DMS153 (cell line): Measurements from ENCODE around the gene SQSTM1.

ENCODE experiments used
- DNase-seq: peaks from one replicate; lab custom pipeline; 2025; lab: John Stamatoyannopoulos, UW

The SQSTM1 gene

DNA sequence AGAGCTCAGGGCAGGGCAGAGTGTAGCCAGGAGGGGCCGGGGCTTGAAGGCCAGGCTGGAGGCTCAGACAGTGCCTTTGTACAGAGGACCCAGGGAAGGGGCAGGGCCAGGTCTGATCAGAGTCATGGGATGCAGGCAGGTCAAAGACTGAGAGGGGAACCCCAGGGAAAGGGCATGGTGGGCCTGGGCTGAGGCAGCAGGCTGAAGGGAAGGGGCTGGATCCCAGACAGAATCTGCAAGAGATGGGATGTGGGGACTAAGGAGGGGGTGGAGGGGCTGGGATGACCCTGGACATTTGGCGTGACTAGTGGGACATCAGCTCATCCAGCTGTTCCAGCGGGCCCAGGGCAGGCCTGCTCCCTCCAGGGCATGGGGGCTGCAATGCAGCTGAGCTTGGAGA, 53.4 kb downstream of the SQSTM1 start:
- no peak for DNase-seq

DNA sequence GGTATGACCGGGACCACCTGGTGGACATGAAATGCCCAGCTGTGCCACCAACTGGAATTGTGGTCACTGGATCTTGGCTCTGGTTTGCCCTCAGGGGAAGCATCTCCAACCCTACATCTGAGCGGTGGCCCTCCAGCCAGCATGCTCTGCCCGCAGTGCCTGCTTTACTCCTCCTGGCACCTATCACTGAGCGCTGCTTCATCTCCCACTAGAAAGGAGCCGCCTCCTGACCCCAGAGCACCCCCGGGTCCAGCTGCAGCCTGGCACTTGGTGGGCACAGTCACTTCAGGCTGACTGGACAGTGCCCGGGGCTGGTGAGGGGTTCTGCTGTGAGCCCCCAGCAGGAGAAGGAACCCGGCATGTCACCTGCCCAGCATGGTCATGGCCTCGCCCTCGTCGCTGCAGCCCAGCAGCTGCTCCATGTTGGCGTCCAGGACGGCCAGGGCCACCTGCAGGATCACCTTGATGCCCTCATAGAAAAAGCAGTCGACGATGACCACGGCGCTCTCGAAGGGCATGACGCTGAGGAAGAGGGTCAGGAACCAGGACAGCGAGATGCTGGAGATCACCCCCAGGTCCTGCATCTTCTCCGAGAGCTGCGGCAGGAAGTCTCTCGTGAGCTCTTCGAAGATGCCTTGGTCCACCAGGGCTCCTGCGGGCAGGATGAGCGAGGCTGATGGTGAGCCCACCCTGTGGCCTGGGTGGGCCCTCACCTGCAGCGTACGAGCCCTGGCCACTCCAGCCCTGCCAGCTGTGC, 54.0 kb downstream of the SQSTM1 start:
- no peak for DNase-seq

DNA sequence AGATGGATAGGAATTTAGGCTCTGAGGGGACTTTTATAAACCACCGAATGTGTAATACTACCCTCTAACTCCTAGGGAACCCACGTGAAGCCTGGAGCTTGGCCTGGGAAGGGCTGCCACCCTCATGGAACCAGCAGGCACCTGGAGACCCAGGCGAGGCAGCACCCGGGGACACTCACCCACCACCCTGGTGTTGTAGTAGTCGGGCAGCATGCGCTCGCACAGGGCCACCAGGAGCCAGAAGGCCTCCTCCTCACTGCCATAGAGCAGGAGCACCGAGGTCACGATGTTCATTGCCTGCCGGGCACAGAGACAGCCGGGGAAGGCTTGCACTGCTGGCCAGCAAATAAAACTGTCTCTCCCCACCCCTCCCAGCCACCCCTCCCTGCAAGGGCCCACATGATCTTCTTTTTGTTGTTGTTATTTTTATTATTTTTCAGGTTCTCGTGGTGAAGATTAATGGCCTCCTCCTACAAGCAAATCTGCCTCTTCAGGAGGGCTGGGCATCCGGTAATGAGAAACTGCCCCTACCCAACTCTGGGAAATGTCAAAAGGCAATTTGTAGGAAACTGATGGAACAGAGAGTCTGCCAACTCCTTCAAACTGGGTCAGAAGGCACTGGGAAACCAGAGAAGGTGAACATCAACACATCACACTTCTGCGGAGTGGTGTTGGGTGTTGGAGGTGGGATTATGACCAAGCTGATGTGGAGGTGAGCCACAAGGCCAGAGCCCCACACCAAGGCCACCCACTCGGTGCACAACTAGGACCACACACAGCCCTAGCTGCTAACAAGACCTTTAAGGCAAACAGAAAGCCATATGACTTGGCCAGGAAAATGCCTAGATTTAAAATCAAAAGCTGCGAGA, 55.3 kb downstream of the SQSTM1 start:
- DNase-seq: no peak

DNA sequence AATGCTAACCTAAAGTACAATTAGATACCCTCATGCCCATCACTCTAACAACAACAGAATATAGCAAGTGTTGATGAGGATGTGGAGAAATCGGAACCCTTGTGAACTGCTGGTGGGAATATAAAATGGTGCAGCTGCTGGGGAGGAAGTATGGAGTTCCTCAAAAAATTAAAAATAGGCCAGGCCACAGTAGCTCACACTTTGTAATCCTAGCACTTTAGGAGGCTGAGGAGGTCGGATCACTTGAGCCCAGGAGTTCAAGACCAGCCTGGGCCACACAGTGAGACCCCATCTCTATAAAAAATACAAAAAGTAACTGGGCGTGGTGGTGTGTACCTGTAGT, 55.9 kb downstream of the SQSTM1 start:
- DNase-seq: no peak

DNA sequence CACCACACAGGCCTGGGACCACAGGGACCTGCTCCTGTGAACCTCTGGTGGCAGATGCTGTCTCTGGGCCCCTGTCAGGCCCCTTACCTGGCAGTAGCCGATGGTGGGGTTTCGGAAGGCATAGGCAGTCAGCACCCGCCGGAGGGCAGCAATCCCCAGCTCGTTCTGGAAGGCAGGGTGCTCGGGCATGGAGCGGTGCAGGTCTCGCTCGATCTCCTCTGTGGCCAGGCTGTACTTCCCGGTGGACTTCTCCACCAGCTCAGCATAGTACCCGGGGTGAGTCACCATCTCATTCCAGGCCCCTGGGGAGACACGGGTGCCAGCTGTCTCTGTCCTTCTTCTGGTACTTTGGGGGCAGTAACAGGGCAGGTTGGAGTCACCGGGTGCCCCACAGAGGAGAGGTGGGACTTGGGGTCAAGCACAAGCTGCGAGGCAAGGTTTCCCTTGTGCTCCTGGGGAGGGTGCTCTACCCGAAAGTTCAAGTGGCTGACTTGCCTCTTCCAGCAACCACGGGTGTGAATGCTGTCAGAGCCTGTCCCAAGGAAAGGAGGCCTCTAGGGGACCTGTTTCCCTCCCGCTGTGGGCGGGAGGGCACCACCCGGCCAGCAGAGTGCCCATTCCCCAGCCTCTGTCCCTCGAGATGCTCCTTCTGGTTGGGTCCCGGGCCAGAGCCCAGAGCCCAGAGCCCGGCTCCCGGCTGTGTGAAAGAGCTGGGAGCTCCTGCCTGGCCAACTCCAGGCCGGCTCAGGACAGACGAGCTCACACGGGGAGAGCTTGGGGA, 57.7 kb downstream of the SQSTM1 start:
- DNase-seq: no peak

DNA sequence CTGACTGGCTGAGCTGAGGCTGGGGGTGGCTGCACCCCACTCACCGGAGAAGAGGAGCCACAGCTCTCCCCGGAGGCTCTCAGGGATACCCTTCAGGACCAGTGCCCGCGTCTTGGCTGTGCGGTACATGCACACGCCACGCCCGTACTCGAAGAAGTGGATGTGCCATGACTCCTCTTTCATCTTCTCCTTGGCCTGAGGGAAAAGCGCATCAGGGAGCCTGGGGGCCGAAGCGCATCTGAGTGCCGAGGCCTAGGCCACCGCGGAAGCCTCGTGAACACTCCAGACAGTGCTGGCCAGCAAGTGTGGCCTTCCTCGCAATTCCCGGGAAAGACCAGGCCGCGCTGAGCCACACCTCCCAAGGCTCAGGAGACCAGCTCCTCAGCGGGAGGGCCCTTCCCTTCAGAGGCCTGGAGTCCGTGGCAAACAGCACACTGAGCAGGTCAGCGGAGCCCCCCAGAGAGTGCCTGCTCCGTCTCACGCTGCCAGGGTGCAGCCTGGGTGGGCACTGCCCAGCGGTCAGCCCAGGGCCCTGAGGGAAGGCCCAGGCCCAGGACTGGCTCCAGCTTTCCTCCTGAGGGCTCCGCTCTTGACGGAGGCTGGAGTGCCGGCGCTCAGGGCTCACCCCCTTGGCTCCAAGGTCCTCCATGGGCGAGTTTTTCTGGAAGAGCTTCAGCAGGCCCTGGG, 58.4 kb downstream of the SQSTM1 start:
- DNase-seq: no peak

DNA sequence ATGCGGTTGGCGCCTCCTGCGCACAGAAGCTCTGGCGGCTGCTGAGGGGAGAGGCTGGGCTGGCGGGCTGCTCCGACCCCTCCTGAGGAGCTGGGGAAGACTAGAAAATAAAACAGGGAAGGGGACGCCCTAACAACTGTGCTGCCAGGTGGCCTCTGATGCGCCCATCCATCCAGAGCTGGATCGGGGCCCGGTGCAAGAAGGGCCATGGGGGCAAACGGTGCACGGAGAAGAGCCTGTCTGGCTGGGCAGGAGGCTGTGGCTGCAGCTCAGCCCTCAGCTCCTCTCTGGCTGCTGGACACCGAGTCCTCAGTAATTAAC, 58.9 kb downstream of the SQSTM1 start:
- DNase-seq: no peak

DNA sequence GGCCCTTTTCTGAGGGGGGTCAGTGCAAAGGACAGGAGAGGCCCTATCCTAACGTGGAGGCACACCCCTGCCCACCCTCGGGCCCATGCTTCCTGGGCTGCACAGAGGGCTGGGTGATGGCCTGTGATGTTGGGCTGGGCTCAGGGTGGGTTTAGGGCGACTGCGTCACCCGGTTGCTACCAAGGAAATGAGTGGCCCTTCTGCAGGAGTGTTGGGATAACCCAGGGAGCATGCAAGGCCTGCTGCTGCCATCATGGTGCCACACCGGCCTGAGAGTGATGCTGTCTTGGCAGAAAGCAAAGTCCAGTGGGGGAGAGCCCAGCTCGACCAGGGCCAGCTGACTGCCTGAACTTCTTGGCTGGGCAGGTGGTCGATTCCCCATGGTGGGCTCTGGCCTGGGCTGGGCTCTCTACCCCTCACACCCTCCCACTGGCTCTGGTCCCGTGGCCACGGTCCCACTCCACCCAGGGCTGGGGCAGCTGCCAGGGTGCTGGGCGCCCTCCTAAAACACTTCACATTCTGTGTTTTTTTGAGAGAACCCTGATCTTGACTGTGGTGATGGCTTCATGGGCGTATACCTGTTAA, 59.5 kb downstream of the SQSTM1 start:
- no peak for DNase-seq

DNA sequence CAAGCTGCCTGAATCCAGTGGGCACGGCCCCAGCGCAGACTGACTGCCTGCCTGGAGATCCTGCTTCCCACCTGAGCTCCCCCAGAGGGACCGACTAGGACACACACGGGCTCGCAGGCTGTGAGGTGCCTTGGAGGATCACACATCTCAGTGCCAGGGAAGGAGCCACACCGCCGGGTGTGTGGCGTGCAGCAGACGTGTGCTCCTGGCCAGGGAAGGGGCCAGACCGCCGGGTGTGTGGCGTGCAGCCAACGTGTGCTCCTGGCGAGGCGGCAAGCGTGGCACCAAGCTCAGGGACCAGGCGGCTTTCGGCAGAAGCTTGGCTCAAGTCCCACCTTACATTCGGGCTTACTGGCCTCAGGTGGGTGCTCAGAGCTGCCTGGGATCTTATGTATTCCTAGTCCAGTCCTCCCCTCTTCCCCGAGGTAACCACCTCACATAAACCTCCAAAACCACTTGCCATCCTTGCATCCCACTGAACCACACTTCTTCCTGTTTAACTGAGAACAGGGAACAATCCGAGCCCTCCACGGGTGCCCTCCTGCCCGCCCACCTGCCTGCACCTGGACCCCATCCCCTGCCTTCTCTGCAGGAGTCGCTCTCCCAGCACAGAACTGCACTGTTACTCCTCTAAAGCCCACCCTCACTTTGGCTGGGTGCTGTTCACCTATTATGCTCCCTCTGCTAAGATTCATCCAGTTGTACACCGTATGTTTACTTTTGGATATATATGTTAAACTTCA, 60.3 kb downstream of the SQSTM1 start:
- DNase-seq: no peak

DNA sequence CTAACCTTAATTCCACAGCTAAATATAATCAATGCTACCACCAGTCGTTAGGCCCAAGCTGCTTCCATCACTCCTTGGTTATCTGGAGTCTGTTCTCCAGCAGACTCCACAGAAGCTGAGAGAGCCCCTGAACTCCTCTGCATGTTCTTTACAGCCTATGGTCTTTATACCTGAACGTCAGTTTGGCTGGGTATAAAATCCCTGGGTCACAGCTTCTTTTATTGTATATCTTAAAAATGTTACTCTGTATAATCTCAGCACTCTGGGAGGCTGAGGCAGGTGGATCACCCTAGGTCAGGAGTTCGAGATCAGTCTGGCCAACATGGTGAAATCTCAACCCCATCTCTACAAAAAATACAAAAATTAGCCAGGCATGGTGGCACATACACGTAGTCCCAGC, 61.6 kb downstream of the SQSTM1 start:
- DNase-seq: no peak

DNA sequence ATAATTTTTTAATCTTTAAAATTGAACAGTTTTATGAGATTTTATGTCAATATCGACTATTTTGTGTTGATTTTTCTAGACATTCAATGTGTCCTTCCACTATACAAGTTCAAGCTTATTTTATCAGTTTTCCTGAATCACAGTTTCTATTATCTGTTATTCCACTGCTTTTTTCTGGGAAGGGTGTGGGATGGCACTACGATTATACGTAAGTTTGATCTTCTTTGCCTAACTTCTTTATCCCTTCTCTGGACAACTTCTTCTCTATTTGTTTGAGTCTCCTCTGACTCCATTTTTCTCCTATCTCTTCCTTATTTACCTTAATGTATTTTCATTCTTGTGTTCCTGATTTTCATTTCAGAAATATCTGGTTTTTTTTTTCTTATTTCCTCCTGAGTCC, 62.5 kb downstream of the SQSTM1 start:
- no peak for DNase-seq

DNA sequence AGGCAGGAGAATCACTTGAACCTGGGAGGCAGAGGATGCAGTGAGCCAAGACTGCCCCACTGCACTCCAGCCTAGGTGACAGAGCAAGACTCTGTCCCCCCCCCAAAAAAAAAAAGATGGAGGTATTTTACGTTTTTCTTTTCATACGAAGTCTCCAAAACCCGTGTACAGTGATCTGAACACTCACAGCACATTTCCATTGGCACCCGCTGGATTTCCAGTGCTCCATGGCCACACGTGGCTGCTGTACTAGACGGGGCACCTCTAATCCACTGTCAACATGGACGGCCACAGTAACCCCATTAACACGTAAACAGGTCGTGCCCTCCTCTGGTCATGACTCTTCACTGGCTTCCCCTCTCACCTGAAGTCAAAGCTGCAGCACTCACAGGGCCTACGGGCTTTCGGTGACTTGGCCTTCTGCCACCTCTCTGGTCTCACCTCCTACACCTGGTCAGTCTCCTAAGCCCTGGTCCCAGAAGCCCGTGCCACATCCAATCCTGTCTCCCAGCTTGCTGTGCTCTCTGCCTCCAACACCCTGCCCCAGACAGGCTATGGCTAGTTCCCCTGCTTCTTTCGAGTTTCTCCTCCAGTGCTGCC, 64.9 kb downstream of the SQSTM1 start:
- DNase-seq: no peak

DNA sequence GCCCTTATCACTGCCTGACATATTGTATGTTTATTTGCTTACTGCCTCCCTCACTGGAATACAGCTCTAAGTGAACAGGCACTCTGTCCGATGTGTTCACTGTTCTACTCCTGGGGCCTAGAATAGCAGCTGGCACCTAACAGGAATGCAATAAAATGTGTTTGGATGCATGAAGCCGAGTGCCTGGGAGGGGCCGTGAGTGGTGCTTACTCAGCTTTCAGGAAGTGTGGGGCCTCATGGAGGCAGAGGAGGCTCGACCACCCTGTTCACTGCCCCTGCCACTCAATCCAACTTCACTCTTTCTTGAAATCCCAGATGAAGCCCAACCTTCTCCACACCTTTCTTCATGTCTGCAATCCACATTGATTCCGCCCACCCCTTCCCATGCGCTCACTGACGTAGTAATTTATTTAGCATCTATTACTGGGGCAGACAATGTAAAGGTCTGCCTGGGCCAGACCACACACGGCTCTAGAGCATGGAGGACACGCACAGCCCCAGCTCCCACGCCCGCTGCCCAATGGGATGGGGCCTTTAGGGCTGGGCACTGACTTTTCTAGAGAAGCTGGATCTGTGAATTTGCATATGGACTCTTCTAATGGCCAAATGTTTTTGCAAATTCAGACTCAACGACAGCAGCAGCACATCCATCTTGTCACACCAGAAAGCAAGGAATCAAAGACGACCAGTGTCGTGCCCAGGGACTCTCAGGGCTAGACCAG, 65.6 kb downstream of the SQSTM1 start:
- no peak for DNase-seq

DNA sequence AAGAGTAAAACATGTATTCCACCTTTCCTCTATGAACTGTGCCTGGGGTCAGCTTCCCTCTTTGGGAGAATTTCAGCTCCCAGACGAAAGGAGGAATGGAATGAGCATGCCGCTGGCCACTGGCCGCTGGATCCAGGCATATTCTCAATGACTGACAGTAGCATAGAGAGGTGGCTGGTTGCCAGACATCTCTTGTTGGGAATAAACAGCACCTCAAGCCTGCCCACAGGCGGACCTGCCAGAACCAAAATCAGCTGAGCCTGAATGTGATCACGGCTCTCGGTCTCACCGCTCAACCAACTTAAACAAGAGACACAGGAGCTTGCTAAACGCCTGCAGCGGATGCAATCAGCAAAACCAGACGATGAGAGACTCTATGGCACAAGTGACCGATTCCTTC, 66.4 kb downstream of the SQSTM1 start:
- DNase-seq: no peak
